ENCODE measurements around the gene ZP3. TPM values are rescaled to one million over a fixed set of nuclear protein-coding genes. Genes with fewer than 3 reads are reported as not detected.

Gene ZP3
- total and polyA plus RNA-seq, 11 donors, result 0.24 to 8.1 (median 0.64) TPM; not detected in 3

Other genes starting within 250 kb of the ZP3 start
- gene SRRM3, start 223.1 kb upstream of the ZP3 start, total RNA-seq, result 10 to 100 TPM in 1 of 9 donors, 1 to 10 TPM in 8; 1.6 to 18.0 (median 5.1) TPM
- 10 to 100 TPM; 10.9 to 28.5 TPM for gene SRRM3, start 223.1 kb upstream of the ZP3 start, polyA plus RNA-seq
- 1,000 to 10,000 TPM in 8 of 9 donors, 100 to 1,000 TPM in 1; 822 to 5,278 (median 1,968) TPM for gene HSPB1, start 122.3 kb upstream of the ZP3 start, total RNA-seq
- gene HSPB1, start 122.3 kb upstream of the ZP3 start, polyA plus RNA-seq, result 1,000 to 10,000 TPM; 2,695 to 3,131 TPM
- gene YWHAG, start 66.0 kb upstream of the ZP3 start, total RNA-seq, result 100 to 1,000 TPM; 141 to 282 (median 196) TPM
- gene YWHAG, start 66.0 kb upstream of the ZP3 start, polyA plus RNA-seq, result 100 to 1,000 TPM in 1 of 2 donors, 10 to 100 TPM in 1; 85.5 to 186 TPM
- 1 to 10 TPM in 1 of 9 donors, under 1 TPM in 8; 0.23 to 1.2 (median 0.67) TPM for gene SSC4D, start 15.3 kb upstream of the ZP3 start, total RNA-seq
- gene SSC4D, start 15.3 kb upstream of the ZP3 start, polyA plus RNA-seq, result 1 to 10 TPM; 1.1 to 1.6 TPM
- 10 to 100 TPM in 4 of 9 donors, 1 to 10 TPM in 5; 6.2 to 23.0 (median 8.8) TPM for gene DTX2, start 36.8 kb downstream of the ZP3 start, total RNA-seq
- gene DTX2, start 36.8 kb downstream of the ZP3 start, polyA plus RNA-seq, result 10 to 100 TPM; 13.8 to 14.6 TPM
- gene UPK3B, start 85.6 kb downstream of the ZP3 start, total RNA-seq, result 100 to 1,000 TPM in 1 of 9 donors, under 1 TPM in 2, not detected in 6; 0.32 to 238 (median 0.63) TPM
- under 1 TPM; 0.19 to 0.24 TPM for gene UPK3B, start 85.6 kb downstream of the ZP3 start, polyA plus RNA-seq
- under 1 TPM in 4 of 9 donors, not detected in 5; 0.20 to 0.32 (median 0.25) TPM for gene SPDYE16, start 118.3 kb downstream of the ZP3 start, total RNA-seq
- under 1 TPM; 0.08 TPM for gene SPDYE16, start 118.3 kb downstream of the ZP3 start, polyA plus RNA-seq
- 10 to 100 TPM in 2 of 9 donors, 1 to 10 TPM in 7; 2.0 to 14.9 (median 5.0) TPM for gene POMZP3, start 202.3 kb downstream of the ZP3 start, total RNA-seq
- gene POMZP3, start 202.3 kb downstream of the ZP3 start, polyA plus RNA-seq, result 10 to 100 TPM; 11.4 to 12.2 TPM